Endothelial cell of umbilical vein (primary cell): ENCODE measurements around the gene CFAP45. TPM values are rescaled to one million over a fixed set of nuclear protein-coding genes. Genes with fewer than 3 reads are reported as not detected.

Experiments used
- BruUV-seq: library from RNA; stranded (reverse); fragments of 400-500 nt; replicated peaks from 2 replicates; lab custom pipeline; 2021; lab: Mats Ljungman, UMichigan
- CTCF ChIA-PET: fragments of 300-600, 350-600 bp; sonication (Branson Sonifier 250); formaldehyde crosslinking; loops from one replicate; lab custom pipeline; 2021; ENCODE audit warnings: antibody characterized with exemption, inconsistent platforms; lab: Charles Lee
- POLR2A ChIA-PET: fragments of 300-600, 350-600 bp; sonication (Branson Sonifier 250); formaldehyde crosslinking; loops from one replicate; lab custom pipeline; 2021; ENCODE audit warnings: antibody characterized with exemption, inconsistent platforms; lab: Charles Lee
- DNase-seq: peaks from one replicate; pipeline ENCODE4 v3.0.0-alpha.2; 2011; ENCODE audit warnings: low read depth, low spot score
- FAIRE-seq: peaks from 2 replicates; lab custom pipeline; 2011; peaks lifted over from hg19 to GRCh38; lab: Jason Lieb, UNC
- H2AFZ ChIP-seq: 2 replicates; pipeline ENCODE4 v1.6.0; 2012; ENCODE audit warnings: low read depth, low read length, control low read depth, inconsistent platforms
- H3K27ac ChIP-seq: 2 replicates; pipeline ENCODE4 v1.5.1; 2011; ENCODE audit warnings: low read depth, mild to moderate bottlenecking, control low read depth, low read length, moderate library complexity; ENCODE audit not compliant: insufficient read depth
- H3K27me3 ChIP-seq, 2 experiments: 2 replicates each; pipeline versions ENCODE4 v1.6.0 to v1.6.1; 2011; ENCODE audit warnings: low read length in 2 of 2, mixed read lengths in 1 of 2; ENCODE audit not compliant: control insufficient read depth in 2 of 2, insufficient read depth in 2 of 2
- H3K36me3 ChIP-seq, 2 experiments: 2 replicates in 1 of 2; 3 replicates in 1 of 2; pipeline ENCODE4 v1.5.1; 2011; ENCODE audit warnings: low read length in 2 of 2, mild to moderate bottlenecking in 1 of 2, moderate library complexity in 1 of 2; ENCODE audit not compliant: control insufficient read depth in 2 of 2, insufficient read depth in 2 of 2; ENCODE audit errors: extremely low read depth in 1 of 2
- H3K4me1 ChIP-seq: 3 replicates; pipeline ENCODE4 v1.5.1; 2011; ENCODE audit warnings: mild to moderate bottlenecking, low read length; ENCODE audit not compliant: control insufficient read depth, insufficient read depth; ENCODE audit errors: extremely low read depth
- H3K4me2 ChIP-seq: 2 replicates; pipeline ENCODE4 v1.6.1; 2011; ENCODE audit warnings: low read length, control low read depth, mixed read lengths; ENCODE audit not compliant: insufficient read depth
- H3K4me3 ChIP-seq, 3 experiments: fragments of 200-600 bp in 1 of 3; sonication (generic), shearing (Covaris generic) in 1 of 3; replicated peaks in 1 of 3; 2 replicates each; pipeline ENCODE4 v1.5.1; 2011 to 2016; ENCODE audit warnings: control low read depth in 3 of 3, low read length in 3 of 3, mild to moderate bottlenecking in 2 of 3, inconsistent platforms in 1 of 3, low read depth in 1 of 3, moderate library complexity in 1 of 3; ENCODE audit not compliant: insufficient read depth in 1 of 3
- H3K79me2 ChIP-seq: 2 replicates; pipeline ENCODE4 v1.6.0; 2012; ENCODE audit warnings: low read length, inconsistent platforms; ENCODE audit not compliant: control insufficient read depth, insufficient read depth
- H3K9ac ChIP-seq: replicated peaks from 2 replicates; pipeline ENCODE3; 2011; ENCODE audit warnings: low read length, control low read depth; ENCODE audit not compliant: insufficient read depth; ENCODE audit errors: extremely low read depth
- H3K9me1 ChIP-seq: replicated peaks from 3 replicates; pipeline ENCODE4 v1.6.0; 2011; ENCODE audit warnings: mild to moderate bottlenecking, low read length; ENCODE audit not compliant: control insufficient read depth, insufficient read depth; ENCODE audit errors: extremely low read depth
- H3K9me3 ChIP-seq: replicated peaks from 2 replicates; pipeline ENCODE4 v1.5.1; 2012; ENCODE audit warnings: low read length, inconsistent platforms; ENCODE audit not compliant: control insufficient read depth, insufficient read depth
- H4K20me1 ChIP-seq: replicated peaks from 2 replicates; pipeline ENCODE3; 2011; ENCODE audit warnings: mild to moderate bottlenecking, low read length; ENCODE audit not compliant: control insufficient read depth, insufficient read depth; ENCODE audit errors: extremely low read depth
- CTCF ChIP-seq, 2 donors: IDR thresholded peaks; 1 replicate in 1 of 2; 2 replicates in 1 of 2; pipeline ENCODE4 v1.5.1; 2011; ENCODE audit warnings: low read length in 2 of 2, mild to moderate bottlenecking in 2 of 2, moderate library complexity in 2 of 2, control low read depth in 1 of 2, inconsistent platforms in 1 of 2, low read depth in 1 of 2; ENCODE audit not compliant: insufficient read depth in 1 of 2; ENCODE audit errors: extremely low read depth in 1 of 2
- EZH2 ChIP-seq: IDR thresholded peaks from 2 replicates; pipeline ENCODE4 v1.6.1; 2012; ENCODE audit warnings: borderline replicate concordance, low read depth, mild to moderate bottlenecking, moderate library complexity, low read length, inconsistent platforms; ENCODE audit not compliant: severe bottlenecking
- FOS ChIP-seq: IDR thresholded peaks from 2 replicates; pipeline ENCODE4 v1.6.1; 2011; ENCODE audit warnings: mild to moderate bottlenecking, low read length, moderate library complexity, borderline replicate concordance; ENCODE audit not compliant: insufficient read depth
- JUN ChIP-seq: IDR thresholded peaks from 2 replicates; pipeline ENCODE4 v1.6.1; 2011; ENCODE audit warnings: borderline replicate concordance, low read depth; ENCODE audit not compliant: insufficient read length, insufficient read depth
- MAX ChIP-seq: IDR thresholded peaks from 2 replicates; pipeline ENCODE4 v1.6.1; 2011; ENCODE audit not compliant: insufficient read depth, insufficient read length
- POLR2A ChIP-seq: IDR thresholded peaks from 2 replicates; pipeline ENCODE4 v1.6.1; 2012; ENCODE audit warnings: low read depth, mild to moderate bottlenecking, control low read depth, low read length
- POLR2AphosphoS5 ChIP-seq: IDR thresholded peaks from 2 replicates; pipeline ENCODE4 v1.6.1; 2012; ENCODE audit warnings: low read depth, mild to moderate bottlenecking, control low read depth, low read length, moderate library complexity; ENCODE audit not compliant: insufficient read depth
- dilution Hi-C: fragments of 300-500 bp; cut with MboI; formaldehyde crosslinking; loops from one replicate; pipeline ENCODE4 v1.15.0; 2019; ENCODE audit warnings: low sequenced_read_pairs; ENCODE audit not compliant: extremely low pct_ligation_motif_present
- intact Hi-C: fragments of 100-400 bp; cut with micrococcal nuclease; formaldehyde crosslinking; loops from one replicate; pipeline ENCODE4 v1.10.0; 2022
- polyA plus RNA-seq, 4 experiments: library from polyadenylated mRNA; depleted of rRNA in 3 of 4; stranded (reverse) in 3 of 4; unstranded in 1 of 4; fragments of >200 nt; gene quantifications; 2 replicates each; pipeline versions ENCODE4 v1.2.1 to v1.2.3, GENCODE V29; 2011 to 2012; ENCODE audit warnings: missing spikeins in 1 of 4
- total RNA-seq: library from RNA; stranded (reverse); gene quantifications from 2 replicates; pipeline ENCODE4 v1.2.3, GENCODE V29; 2021

The CFAP45 gene
- total and polyA plus RNA-seq, 2 donors (not counting 3 experiments of a cell fraction or from before 2014, with no cell fraction given) = 0.25 to 2.5 TPM

GRCh38 chr1:159826441-159827101 lies 73.4 kb downstream of the CFAP45 start, which contains the start of gene SLAMF8:
Gene SLAMF8 (plus strand): TSS chr1:159826873. CDS start chr1:159826899, 26 bp downstream.
- Histone ChIP-seq H3K9me1 (no peaks in the 10 kb centered on the region), H3K27me3 (peaks cover 13 to 16% of the 10 kb centered on the region in 2 experiments), H3K9ac (no peak within 1 kb of the TSS), H3K4me1 (no peaks in the 10 kb centered on the region), H4K20me1 (no peaks in the 10 kb centered on the region), H2AFZ (no peak within 1 kb of the TSS), H3K4me2 (no peak within 1 kb of the TSS), H3K36me3 (no peaks in the 10 kb centered on the region), H3K79me2 (no peaks in the 10 kb centered on the region), H3K9me3 (no peaks in the 10 kb centered on the region), H3K27ac (no peak within 1 kb of the TSS), H3K4me3 (no peak within 1 kb of the TSS)
- ChIA-PET POLR2A (interaction anchor here (0.6 kb wide), 1 partner anchor 343 kb away, joined by 4 read pairs; no protein-coding TSS in a partner anchor), CTCF (interaction anchor here (0.6 to 9.0 kb wide), 4 partner anchors 27 to 181 kb away, joined by 3 to 71 read pairs (median 4); partner anchors contain the start of gene DUSP23)
- FAIRE-seq (no peak), DNase-seq (no peak)
- dilution Hi-C loops (no loop called here), intact Hi-C loops (no loop called here)
- TF ChIP-seq EZH2 (no peak), MAX (no peak), CTCF (IDR thresholded peaks at IDR 0.05; ENCODE audit: extremely low read depth in 1 of 2, insufficient read depth in 1 of 2, low read depth in 1 of 2, low read length in 2 of 2) (no peak), POLR2A (no peak), POLR2AphosphoS5 (no peak), JUN (no peak), FOS (no peak)
- BruUV-seq = no TSS peak
